Motor neuron (in vitro differentiated cells): ENCODE results near the gene BATF3. TPM values are rescaled to one million over a fixed set of nuclear protein-coding genes. Genes with fewer than 3 reads are reported as not detected.
A peak's percentile ranks its signal among the peaks of the same experiment; 100 is the strongest.
"Not testable (repeated sequence)": the region's sequence is repeated elsewhere in the genome, so short reads cannot be mapped to it uniquely, and the experiment has no call there.

ENCODE experiments used
- ATAC-seq, 8 experiments: fragments of 200-7000 bp; cut with Tn5 transposase; replicated peaks in 6 of 8; 2 replicates each; pipeline ENCODE4 v1.8.0; 2021; ENCODE audit warnings: mild to moderate bottlenecking in 8 of 8, moderate library complexity in 8 of 8
- H3K27ac ChIP-seq, 2 donors: fragments of 250-450 bp; sonication (Bioruptor Pico); 2 replicates each; pipeline ENCODE4 v1.9.0; 2021; ENCODE audit warnings: antibody characterized with exemption in 2 of 2, mild to moderate bottlenecking in 2 of 2, moderate library complexity in 1 of 2
- H3K4me1 ChIP-seq, 2 donors: fragments of 250-450 bp; sonication (Bioruptor Pico); replicated peaks in 1 of 2; 2 replicates each; pipeline ENCODE4 v1.6.1; 2021; ENCODE audit warnings: antibody characterized with exemption in 2 of 2, mild to moderate bottlenecking in 2 of 2, moderate library complexity in 1 of 2
- H3K4me3 ChIP-seq, 5 donors: fragments of 250-450 bp; sonication (Bioruptor Pico); 2 replicates each; pipeline ENCODE4 v1.9.0; 2021; ENCODE audit warnings: antibody characterized with exemption in 5 of 5, mild to moderate bottlenecking in 5 of 5, moderate library complexity in 4 of 5
- WGBS, 10 experiments: fragments of 450-650 bp; shearing (Covaris generic); methylation state at CpG; one replicate each; pipeline ENCODE4 v1.0.0; 2022; 5-methylcytosine and 5-hydroxymethylcytosine counted together
- in situ Hi-C, 9 experiments: fragments of 400-800 bp; cut with MboI; loops; one replicate each; pipeline ENCODE4 v1.15.0; 2021; ENCODE audit warnings: low sequenced_read_pairs in 9 of 9, low pct_unique_long_range_greater_than_20kb in 2 of 9; ENCODE audit not compliant: unreplicated experiment in 9 of 9
- total RNA-seq, 8 experiments: library from RNA; unstranded; fragments of 300-600 nt; gene quantifications; 2 replicates each; pipeline versions ENCODE4 v1.2.3 to v1.2.4, GENCODE V29; 2022

BATF3 gene
- total RNA-seq, 8 experiments from 2014 or later: 1.8 to 11.6 (median 2.8) TPM

GRCh38 chr1:212671342-212672031 is 28.2 kb downstream of the BATF3 start:
- peak overlapping the region in 1 of 2 donors; percentile 46 for H3K27ac ChIP-seq
- H3K4me3 ChIP-seq: peak overlapping the region in 1 of 5 donors; percentile 2
- in situ Hi-C loops: loop anchor here in 1 of 9 experiments (25.0 kb wide), 1 partner anchor 316 kb away; no protein-coding TSS in a partner anchor
- ATAC-seq: peak; percentile 40 to 88 (median 83)
- 0 to 43% (median 27%) methylated on average over 1 to 12 of the region's 12 CpGs; no CpG with 5 or more reads in 2 of the 10 experiments for WGBS, 10 experiments
- H3K4me1 ChIP-seq: peaks cover 24% of the 10 kb centered on the region in 2 donors

GRCh38 chr1:212670882-212671281 is 28.8 kb downstream of the BATF3 start:
- Histone ChIP-seq H3K27ac (no peak overlapping the region), H3K4me1 (peaks cover 24 to 27% of the 10 kb centered on the region in 2 donors), H3K4me3 (no peak overlapping the region)
- ATAC-seq: no peak
- in situ Hi-C loops: loop anchor here in 1 of 9 experiments (25.0 kb wide), 1 partner anchor 316 kb away; no protein-coding TSS in a partner anchor

DNA sequence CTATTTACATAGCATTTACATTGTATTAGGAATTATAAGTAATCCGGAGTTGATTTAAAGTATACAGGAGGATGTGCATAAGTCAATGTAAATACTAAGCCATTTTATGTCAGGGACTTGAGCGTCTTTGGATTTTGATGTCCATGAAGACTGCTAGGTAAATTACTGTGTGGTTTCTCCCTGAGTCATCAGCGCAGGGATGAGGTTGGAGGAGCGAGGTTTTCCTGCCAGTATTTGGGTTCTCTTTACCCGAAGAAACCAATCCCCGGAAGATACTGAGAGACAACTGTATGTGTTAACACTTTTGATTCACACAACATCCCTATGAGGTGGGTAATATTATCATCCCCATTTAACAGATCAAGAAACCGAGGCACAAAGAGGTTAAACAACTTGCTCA is 29.3 kb downstream of the BATF3 start:
- in situ Hi-C loops: loop anchor here in 1 of 9 experiments (25.0 kb wide), 1 partner anchor 317 kb away; no protein-coding TSS in a partner anchor
- 50 to 93% (median 91%) methylated on average over 2 to 7 of the region's 7 CpGs; no CpG with 5 or more reads in 1 of the 10 experiments for WGBS, 10 experiments
- no peak overlapping the region for H3K27ac ChIP-seq
- no peak for ATAC-seq
- peaks cover 24 to 27% of the 10 kb centered on the region in 2 donors for H3K4me1 ChIP-seq
- H3K4me3 ChIP-seq: no peak overlapping the region

GRCh38 chr1:212669600-212669999 is 30.0 kb downstream of the BATF3 start:
- peak in 1 of 8 experiments; percentile 38 for ATAC-seq
- peaks cover 24 to 27% of the 10 kb centered on the region in 2 donors for H3K4me1 ChIP-seq
- WGBS, 10 experiments: 5 to 100% (median 80%) methylated on average over 1 to 8 of the region's 8 CpGs
- in situ Hi-C loops: loop anchor here in 1 of 9 experiments (25.0 kb wide), 1 partner anchor 318 kb away; no protein-coding TSS in a partner anchor
- no peak overlapping the region for H3K4me3 ChIP-seq
- H3K27ac ChIP-seq: no peak overlapping the region

DNA sequence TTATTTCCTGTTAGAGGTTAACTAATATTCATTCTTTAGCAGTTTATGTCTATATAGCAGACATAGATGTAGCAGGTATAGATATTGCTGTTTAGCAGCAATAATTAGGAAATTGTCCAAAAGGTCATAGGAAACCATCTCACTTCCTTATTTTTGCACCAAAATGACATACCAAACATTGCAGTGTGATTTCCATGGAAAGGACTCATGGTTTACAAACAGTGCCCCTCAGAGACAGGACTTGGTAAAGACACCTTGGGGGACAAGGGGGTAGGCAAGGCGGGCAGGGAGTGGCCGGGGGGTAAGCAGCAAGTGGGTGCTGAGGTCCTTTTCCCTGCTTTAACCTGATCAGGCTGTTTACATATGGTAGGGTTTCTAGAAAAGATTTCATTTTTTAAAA is 30.5 kb downstream of the BATF3 start:
- 100% methylated on average over 1 to 2 of the region's 2 CpGs; no CpG with 5 or more reads in 8 of the 10 experiments for WGBS, 10 experiments
- Histone ChIP-seq H3K4me3 (no peak overlapping the region), H3K27ac (no peak overlapping the region), H3K4me1 (peaks cover 24 to 27% of the 10 kb centered on the region in 2 donors)
- ATAC-seq: no peak
- in situ Hi-C loops: loop anchor here in 1 of 9 experiments (25.0 kb wide), 1 partner anchor 318 kb away; no protein-coding TSS in a partner anchor

DNA sequence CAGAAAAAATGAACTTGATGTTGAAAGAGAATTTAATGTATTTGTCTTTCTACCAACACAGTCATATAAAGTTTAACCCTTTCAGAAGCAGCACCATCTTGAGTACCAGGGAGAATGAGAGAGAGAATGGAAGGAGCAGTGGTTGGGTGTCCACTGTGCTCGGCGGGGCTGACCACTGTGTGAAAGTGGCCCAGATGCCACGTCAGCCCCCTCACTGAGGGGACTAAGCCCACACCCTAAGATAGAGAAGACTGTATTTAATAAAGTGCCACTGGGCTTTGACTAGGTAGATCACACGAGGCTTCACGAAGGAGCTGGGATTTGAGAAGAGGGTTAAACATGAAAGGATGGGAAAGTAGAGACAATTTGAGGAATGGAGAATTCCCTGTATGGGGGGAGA is 31.2 kb downstream of the BATF3 start:
- no peak for ATAC-seq
- in situ Hi-C loops: loop anchor here in 1 of 9 experiments (25.0 kb wide), 1 partner anchor 319 kb away; no protein-coding TSS in a partner anchor
- H3K4me3 ChIP-seq: no peak overlapping the region
- H3K27ac ChIP-seq: no peak overlapping the region
- peaks cover 24 to 27% of the 10 kb centered on the region in 2 donors for H3K4me1 ChIP-seq
- 77 to 100% (median 81%) methylated on average over 1 to 5 of the region's 5 CpGs; no CpG with 5 or more reads in 4 of the 10 experiments for WGBS, 10 experiments

DNA sequence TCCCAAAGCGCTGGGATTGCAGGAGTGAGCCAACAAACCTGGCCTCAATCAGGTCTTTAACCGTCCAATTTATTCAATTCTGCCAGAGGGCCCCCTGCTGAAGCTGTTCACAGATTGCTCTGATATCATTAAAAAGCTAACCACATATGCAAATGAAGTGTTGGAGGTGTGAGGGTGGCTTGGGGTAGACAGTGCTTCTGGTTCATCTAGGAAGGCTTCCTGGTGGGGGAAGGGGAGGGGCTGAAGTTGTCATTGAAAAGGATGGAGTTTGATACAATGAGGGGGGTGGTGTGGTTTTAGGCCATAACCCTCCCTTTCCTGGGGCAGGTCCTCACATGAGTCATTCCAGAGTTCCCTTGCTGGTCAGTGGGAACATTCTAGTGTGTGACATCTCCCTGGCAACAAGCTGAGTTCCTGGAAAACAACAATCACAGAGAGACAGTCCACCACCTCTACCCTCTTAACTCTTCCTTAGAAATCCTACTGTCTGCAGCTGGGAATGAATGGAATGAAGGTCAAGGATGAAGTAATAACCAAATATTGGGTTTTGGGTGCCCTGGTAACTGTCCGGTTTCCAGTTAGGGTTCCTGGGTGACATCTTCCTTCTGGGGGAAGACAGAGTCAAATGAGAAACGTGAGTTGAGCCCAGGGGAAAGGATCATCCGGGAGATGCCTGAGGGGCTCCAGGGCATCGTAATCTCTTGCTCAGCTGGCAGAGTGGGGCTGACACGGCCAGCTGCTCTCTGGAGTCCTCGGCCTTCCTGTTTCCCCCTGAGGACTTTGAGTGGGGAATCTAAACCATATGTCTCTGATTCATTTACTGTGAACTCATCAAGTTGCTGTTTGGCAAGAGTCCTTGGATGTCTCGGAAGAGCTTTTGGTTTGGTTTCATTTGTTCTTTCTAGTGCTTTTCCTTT is 32.2 kb downstream of the BATF3 start:
- peak; percentile 38 to 70 (median 60) for ATAC-seq
- in situ Hi-C loops: loop anchor here in 1 of 9 experiments (25.0 kb wide), 1 partner anchor 320 kb away; no protein-coding TSS in a partner anchor
- Histone ChIP-seq H3K27ac (no peak overlapping the region), H3K4me1 (peaks cover 24 to 27% of the 10 kb centered on the region in 2 donors), H3K4me3 (no peak overlapping the region)
- 13 to 57% (median 39%) methylated on average over 1 to 9 of the region's 9 CpGs for WGBS, 10 experiments

GRCh38 chr1:212666116-212666775 is 33.4 kb downstream of the BATF3 start:
- peaks cover 16 to 21% of the 10 kb centered on the region in 2 donors for H3K4me1 ChIP-seq
- no peak for ATAC-seq
- WGBS, 10 experiments: 83 to 100% (median 93%) methylated on average over 1 to 6 of the region's 10 CpGs; no CpG with 5 or more reads in 2 of the 10 experiments
- no peak overlapping the region for H3K27ac ChIP-seq
- in situ Hi-C loops: loop anchor here in 1 of 9 experiments (25.0 kb wide), 1 partner anchor 321 kb away; no protein-coding TSS in a partner anchor
- no peak overlapping the region for H3K4me3 ChIP-seq

DNA sequence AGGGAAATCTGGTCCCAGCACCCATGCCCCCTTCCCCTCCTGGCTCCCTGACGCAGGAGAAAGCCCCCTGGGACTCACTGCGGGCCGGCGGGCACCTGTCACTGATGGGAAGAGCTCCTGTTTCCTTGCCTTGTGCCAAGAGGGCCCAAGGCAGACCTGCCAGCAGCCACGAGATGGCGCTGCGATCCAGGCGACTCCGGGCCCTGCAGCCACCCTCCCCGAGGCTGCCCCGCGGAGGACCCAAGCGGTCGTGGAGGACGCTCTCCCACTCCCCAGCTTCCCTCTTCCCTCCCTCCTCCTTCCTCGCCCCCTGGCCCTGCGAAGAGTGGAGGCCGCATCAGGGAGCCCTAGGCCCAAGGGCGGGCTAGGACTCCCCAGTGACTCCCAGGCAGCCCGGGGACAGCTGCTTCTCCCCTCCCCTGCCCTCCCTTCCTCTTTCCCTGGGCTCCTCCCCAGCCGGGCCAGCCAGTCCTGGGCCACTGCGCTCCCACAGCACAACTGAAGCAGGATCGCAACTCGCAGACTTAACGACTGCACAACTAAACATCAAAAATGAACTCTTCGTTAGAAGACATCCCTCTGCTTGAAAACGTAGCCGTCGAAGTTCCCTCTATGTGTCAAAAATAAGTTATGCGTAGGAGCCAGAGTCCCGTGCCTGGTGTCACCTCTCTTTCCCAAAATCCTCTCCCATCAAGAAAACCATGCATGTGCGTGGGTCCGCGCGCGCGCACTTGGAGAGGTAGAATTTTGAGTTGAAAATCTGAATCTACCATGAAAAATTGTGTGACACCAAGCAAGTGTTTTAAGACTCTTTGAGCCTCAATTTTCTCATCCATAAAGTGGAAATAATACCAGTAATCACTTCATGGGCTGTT is 34.2 kb downstream of the BATF3 start:
- Histone ChIP-seq H3K27ac (no peak overlapping the region), H3K4me1 (peaks cover 13 to 18% of the 10 kb centered on the region in 2 donors), H3K4me3 (peak overlapping the region; percentile 33 to 48 (median 47))
- WGBS, 10 experiments: 17 to 73% (median 33%) methylated on average over 3 to 24 of the region's 37 CpGs; no CpG with 5 or more reads in 3 of the 10 experiments
- in situ Hi-C loops: loop anchor here in 1 of 9 experiments (25.0 kb wide), 1 partner anchor 322 kb away; no protein-coding TSS in a partner anchor
- peak; percentile 67 to 93 (median 90) for ATAC-seq

DNA sequence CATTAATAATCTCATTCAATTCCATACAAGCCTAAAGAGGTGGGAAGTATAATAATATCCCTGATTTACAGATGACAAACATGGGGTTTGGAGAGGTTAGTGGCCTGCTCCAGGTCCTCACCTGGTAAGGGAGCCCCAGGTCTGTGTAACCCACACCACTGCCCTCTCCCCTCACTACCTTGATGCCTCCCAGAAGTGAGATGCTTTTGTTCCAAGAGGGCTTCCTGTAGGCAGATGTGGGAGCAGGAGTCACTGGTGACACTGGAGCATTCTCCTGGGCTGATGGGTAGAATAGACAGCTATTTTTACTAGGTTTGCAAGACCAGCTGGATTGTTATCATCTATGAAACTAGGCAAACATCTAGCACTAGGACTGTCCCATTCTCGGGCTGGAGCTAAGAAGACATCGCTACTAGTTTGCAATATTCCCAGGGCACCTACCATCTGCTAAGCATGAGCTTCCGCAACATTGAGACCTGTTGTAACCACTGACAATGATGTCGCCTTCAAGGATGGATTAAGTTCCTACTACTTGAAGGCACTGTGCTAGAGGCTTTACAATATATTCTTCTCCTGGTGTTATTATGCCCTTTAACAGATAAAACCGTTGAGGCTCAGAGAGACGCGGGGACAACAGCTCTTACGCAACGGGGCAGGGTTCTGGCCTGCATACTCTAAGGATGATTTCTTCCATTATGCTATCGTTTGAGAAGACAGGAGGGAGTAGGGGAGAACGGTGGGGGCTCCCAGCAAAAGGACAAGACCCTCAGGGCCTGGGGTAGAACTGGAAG is 35.0 kb downstream of the BATF3 start:
- 20 to 100% (median 75%) methylated on average over 1 to 11 of the region's 11 CpGs; no CpG with 5 or more reads in 2 of the 10 experiments for WGBS, 10 experiments
- no peak for ATAC-seq
- Histone ChIP-seq H3K4me3 (peak overlapping the region in 2 of 5 donors; percentile 47), H3K4me1 (peaks cover 13 to 18% of the 10 kb centered on the region in 2 donors), H3K27ac (no peak overlapping the region)
- in situ Hi-C loops: loop anchor here in 1 of 9 experiments (25.0 kb wide), 1 partner anchor 323 kb away; no protein-coding TSS in a partner anchor

- 55 to 73% methylated on average over 2 to 3 of the region's 7 CpGs; no CpG with 5 or more reads in 8 of the 10 experiments for WGBS, 10 experiments
- not testable (repeated sequence) for H3K4me1 ChIP-seq, H3K4me3 ChIP-seq, ATAC-seq, H3K27ac ChIP-seq
- in situ Hi-C loops: loop anchor here in 1 of 9 experiments (25.0 kb wide), 1 partner anchor 329 kb away; no protein-coding TSS in a partner anchor
These were observed 41.4 kb downstream of the BATF3 start for GRCh38 chr1:212658250-212658649.
